ES-I3 (cell line): Measurements from ENCODE around the gene R3HDM2.
A peak's percentile ranks its signal among the peaks of the same experiment; 100 is the strongest.

ENCODE experiments used
- H3K36me3 ChIP-seq: 2 replicates; pipeline ENCODE4 v1.6.1; 2013; ENCODE audit warnings: mild to moderate bottlenecking, low read length, control low read depth, moderate library complexity; ENCODE audit not compliant: insufficient read depth
- H3K4me1 ChIP-seq: 2 replicates; pipeline ENCODE4 v1.6.1; 2013; ENCODE audit warnings: mild to moderate bottlenecking, control low read depth, low read length; ENCODE audit not compliant: insufficient read depth
- H3K9ac ChIP-seq: 2 replicates; pipeline ENCODE4 v1.6.1; 2013; ENCODE audit warnings: low read depth, mild to moderate bottlenecking, low read length, moderate library complexity
- H3K9me3 ChIP-seq: 2 replicates; pipeline ENCODE4 v1.6.1; 2013; ENCODE audit warnings: mild to moderate bottlenecking, low read length, moderate library complexity; ENCODE audit not compliant: control insufficient read depth, insufficient read depth

The R3HDM2 gene

GRCh38 chr12:57227315-57228115 is 203.3 kb downstream of the R3HDM2 start:
- peak overlapping the region; percentile 55; the same call in 1 of the 2 replicates for H3K9ac ChIP-seq

GRCh38 chr12:57226588-57227314 is 204.1 kb downstream of the R3HDM2 start:
- H3K9ac ChIP-seq: peak overlapping the region; percentile 55

More at GRCh38 chr12:57227315-57228115, 203.3 kb downstream of the R3HDM2 start:
- H3K9me3 ChIP-seq: no peaks in the 10 kb centered on the region
- H3K36me3 ChIP-seq: peaks cover 14% of the 10 kb centered on the region; the same call in 1 of the 2 replicates
- H3K4me1 ChIP-seq: peaks cover 20% of the 10 kb centered on the region; the same call in 1 of the 2 replicates

GRCh38 chr12:57225680-57226210 is 205.1 kb downstream of the R3HDM2 start:
- H3K9ac ChIP-seq: peak overlapping the region; percentile 19; the same call in 1 of the 2 replicates

More at GRCh38 chr12:57226588-57227314, 204.1 kb downstream of the R3HDM2 start:
- peaks cover 21% of the 10 kb centered on the region; the same call in 1 of the 2 replicates for H3K4me1 ChIP-seq
- H3K9me3 ChIP-seq: no peaks in the 10 kb centered on the region
- peaks cover 10% of the 10 kb centered on the region; the same call in 1 of the 2 replicates for H3K36me3 ChIP-seq

GRCh38 chr12:57224973-57225679 is 205.7 kb downstream of the R3HDM2 start:
- no peaks in the 10 kb centered on the region for H3K9me3 ChIP-seq
- H3K9ac ChIP-seq: peak overlapping the region; percentile 8; the same call in 1 of the 2 replicates
- peaks cover 24% of the 10 kb centered on the region; the same call in 1 of the 2 replicates for H3K4me1 ChIP-seq
- H3K36me3 ChIP-seq: no peaks in the 10 kb centered on the region

More at GRCh38 chr12:57225680-57226210, 205.1 kb downstream of the R3HDM2 start:
- Histone ChIP-seq H3K9me3 (no peaks in the 10 kb centered on the region), H3K4me1 (peaks cover 24% of the 10 kb centered on the region; the same call in 1 of the 2 replicates), H3K36me3 (no peaks in the 10 kb centered on the region)

GRCh38 chr12:57224278-57224972 is 206.4 kb downstream of the R3HDM2 start:
- no peaks in the 10 kb centered on the region for H3K9me3 ChIP-seq
- peaks cover 28% of the 10 kb centered on the region for H3K4me1 ChIP-seq
- H3K9ac ChIP-seq: no peak overlapping the region
- H3K36me3 ChIP-seq: no peaks in the 10 kb centered on the region

GRCh38 chr12:57223191-57224165 is 207.4 kb downstream of the R3HDM2 start:
- Histone ChIP-seq H3K9ac (no peak overlapping the region), H3K9me3 (no peaks in the 10 kb centered on the region), H3K36me3 (no peaks in the 10 kb centered on the region), H3K4me1 (peaks cover 23% of the 10 kb centered on the region)

GRCh38 chr12:57222286-57223190 is 208.3 kb downstream of the R3HDM2 start:
- H3K36me3 ChIP-seq: no peaks in the 10 kb centered on the region
- H3K9ac ChIP-seq: no peak overlapping the region
- H3K4me1 ChIP-seq: peaks cover 20% of the 10 kb centered on the region
- H3K9me3 ChIP-seq: no peaks in the 10 kb centered on the region

GRCh38 chr12:57221169-57221917 is 209.5 kb downstream of the R3HDM2 start:
- peaks cover 18% of the 10 kb centered on the region for H3K4me1 ChIP-seq
- no peaks in the 10 kb centered on the region for H3K36me3 ChIP-seq
- H3K9ac ChIP-seq: no peak overlapping the region
- H3K9me3 ChIP-seq: no peaks in the 10 kb centered on the region

GRCh38 chr12:57220770-57221168 is 210.1 kb downstream of the R3HDM2 start:
- Histone ChIP-seq H3K36me3 (no peaks in the 10 kb centered on the region), H3K4me1 (peaks cover 22% of the 10 kb centered on the region), H3K9me3 (no peaks in the 10 kb centered on the region), H3K9ac (no peak overlapping the region)

GRCh38 chr12:57219993-57220754 is 210.7 kb downstream of the R3HDM2 start:
- Histone ChIP-seq H3K9me3 (no peaks in the 10 kb centered on the region), H3K9ac (no peak overlapping the region), H3K4me1 (peaks cover 27% of the 10 kb centered on the region)

More at GRCh38 chr12:57219993-57220754, 210.7 kb downstream of the R3HDM2 start:
- no peaks in the 10 kb centered on the region for H3K36me3 ChIP-seq
